ENCODE results near the gene NBAS. TPM values are rescaled to one million over a fixed set of nuclear protein-coding genes. Genes with fewer than 3 reads are reported as not detected.

Gene NBAS
- total RNA-seq, 3 donors from 2014 or later (not counting 1 experiment from before 2014, with no cell fraction given): 27.8 to 34.7 (median 29.2) TPM

GRCh38 chr2:15449556-15450236 lies 111.4 kb downstream of the NBAS start:
- no peak overlapping the region for H3K4me3 ChIP-seq (ENCODE audit: low read length)
- no peak overlapping the region for H3K27ac ChIP-seq (ENCODE audit: low read length)
- DNase-seq: no peak
- no peaks in the 10 kb centered on the region for H3K27me3 Mint-ChIP-seq (ENCODE audit: low read depth in 2 of 2)
- H3K4me1 ChIP-seq (ENCODE audit: control insufficient read depth, insufficient read depth, low read length): no peaks in the 10 kb centered on the region
- no peaks in the 10 kb centered on the region for H3K9me3 ChIP-seq (ENCODE audit: control insufficient read depth, insufficient read depth, low read length)
- no peak overlapping the region for H3K4me3 Mint-ChIP-seq
- H3K27ac Mint-ChIP-seq: peak overlapping the region in 1 of 2 donors; percentile 17
- H3K9me3 Mint-ChIP-seq: peaks cover 0 to 2% of the 10 kb centered on the region in 2 donors
- TF ChIP-seq, protein P1, sequence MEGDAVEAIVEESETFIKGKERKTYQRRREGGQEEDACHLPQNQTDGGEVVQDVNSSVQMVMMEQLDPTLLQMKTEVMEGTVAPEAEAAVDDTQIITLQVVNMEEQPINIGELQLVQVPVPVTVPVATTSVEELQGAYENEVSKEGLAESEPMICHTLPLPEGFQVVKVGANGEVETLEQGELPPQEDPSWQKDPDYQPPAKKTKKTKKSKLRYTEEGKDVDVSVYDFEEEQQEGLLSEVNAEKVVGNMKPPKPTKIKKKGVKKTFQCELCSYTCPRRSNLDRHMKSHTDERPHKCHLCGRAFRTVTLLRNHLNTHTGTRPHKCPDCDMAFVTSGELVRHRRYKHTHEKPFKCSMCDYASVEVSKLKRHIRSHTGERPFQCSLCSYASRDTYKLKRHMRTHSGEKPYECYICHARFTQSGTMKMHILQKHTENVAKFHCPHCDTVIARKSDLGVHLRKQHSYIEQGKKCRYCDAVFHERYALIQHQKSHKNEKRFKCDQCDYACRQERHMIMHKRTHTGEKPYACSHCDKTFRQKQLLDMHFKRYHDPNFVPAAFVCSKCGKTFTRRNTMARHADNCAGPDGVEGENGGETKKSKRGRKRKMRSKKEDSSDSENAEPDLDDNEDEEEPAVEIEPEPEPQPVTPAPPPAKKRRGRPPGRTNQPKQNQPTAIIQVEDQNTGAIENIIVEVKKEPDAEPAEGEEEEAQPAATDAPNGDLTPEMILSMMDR (IDR thresholded peaks at IDR 0.05): no peak
- peaks cover 0 to 5% of the 10 kb centered on the region in 2 donors for H3K4me1 Mint-ChIP-seq
- intact Hi-C loops (cut with micrococcal nuclease): no loop called here
- peaks cover 8% of the 10 kb centered on the region for H3K36me3 ChIP-seq (ENCODE audit: control insufficient read depth, insufficient read depth, low read length)
- H3K27me3 ChIP-seq (ENCODE audit: control insufficient read depth, insufficient read depth, low read length): no peaks in the 10 kb centered on the region
- no peak for ATAC-seq
- WGBS (ENCODE audit: insufficient coverage): 80% methylated on average over 2 of the region's 2 CpGs
- H3K36me3 Mint-ChIP-seq: no peaks in the 10 kb centered on the region

- DNase-seq: no peak
- H3K9me3 Mint-ChIP-seq: peaks cover 0 to 2% of the 10 kb centered on the region in 2 donors
- H3K27ac Mint-ChIP-seq: no peak overlapping the region
- no peak for ATAC-seq
- H3K36me3 Mint-ChIP-seq: no peaks in the 10 kb centered on the region
- intact Hi-C loops (cut with micrococcal nuclease): no loop called here
- WGBS (ENCODE audit: insufficient coverage): over 99% methylated on average over 4 of the region's 5 CpGs
- Histone ChIP-seq H3K36me3 (ENCODE audit: control insufficient read depth, insufficient read depth, low read length) (peaks cover 8% of the 10 kb centered on the region), H3K4me1 (ENCODE audit: control insufficient read depth, insufficient read depth, low read length) (no peaks in the 10 kb centered on the region), H3K27me3 (ENCODE audit: control insufficient read depth, insufficient read depth, low read length) (no peaks in the 10 kb centered on the region), H3K4me3 (ENCODE audit: low read length) (no peak overlapping the region), H3K9me3 (ENCODE audit: control insufficient read depth, insufficient read depth, low read length) (no peaks in the 10 kb centered on the region), H3K27ac (ENCODE audit: low read length) (no peak overlapping the region)
- TF ChIP-seq, protein P1 (IDR thresholded peaks at IDR 0.05): no peak
- H3K27me3 Mint-ChIP-seq (ENCODE audit: low read depth in 2 of 2): no peaks in the 10 kb centered on the region
- H3K4me3 Mint-ChIP-seq: no peak overlapping the region
- peaks cover 0 to 5% of the 10 kb centered on the region in 2 donors for H3K4me1 Mint-ChIP-seq
Measured at GRCh38 chr2:15448250-15448839, 112.8 kb downstream of the NBAS start.

DNA sequence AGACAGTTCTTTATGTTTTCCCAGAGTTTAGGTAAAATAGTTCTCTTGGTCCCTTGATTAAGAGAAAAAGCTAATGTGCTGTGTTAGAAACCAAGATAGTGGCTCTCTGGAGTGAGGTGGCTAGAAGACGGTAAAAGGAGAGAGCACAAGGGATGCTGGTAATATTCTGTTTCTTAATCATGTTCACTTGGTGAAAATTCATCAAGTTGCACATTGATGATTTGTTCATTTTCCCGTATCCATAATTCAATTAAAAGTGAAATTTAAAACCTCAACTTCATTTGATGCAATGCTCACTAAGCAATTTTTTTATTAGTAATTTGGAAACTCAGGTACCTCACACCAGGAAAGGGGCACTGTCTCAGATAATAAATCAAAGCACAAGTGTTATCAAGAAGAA lies 113.8 kb downstream of the NBAS start:
- WGBS (ENCODE audit: insufficient coverage): 100% methylated on average over 2 of the region's 2 CpGs
- Mint-ChIP-seq H3K27me3 (ENCODE audit: low read depth in 2 of 2) (no peaks in the 10 kb centered on the region), H3K9me3 (peaks cover 0 to 2% of the 10 kb centered on the region in 2 donors), H3K4me3 (no peak overlapping the region), H3K27ac (no peak overlapping the region), H3K4me1 (peaks cover 0 to 5% of the 10 kb centered on the region in 2 donors), H3K36me3 (no peaks in the 10 kb centered on the region)
- peaks cover 4% of the 10 kb centered on the region for H3K36me3 ChIP-seq (ENCODE audit: control insufficient read depth, insufficient read depth, low read length)
- no peaks in the 10 kb centered on the region for H3K9me3 ChIP-seq (ENCODE audit: control insufficient read depth, insufficient read depth, low read length)
- H3K27ac ChIP-seq (ENCODE audit: low read length): no peak overlapping the region
- intact Hi-C loops (cut with micrococcal nuclease): no loop called here
- no peak overlapping the region for H3K4me3 ChIP-seq (ENCODE audit: low read length)
- H3K4me1 ChIP-seq (ENCODE audit: control insufficient read depth, insufficient read depth, low read length): no peaks in the 10 kb centered on the region
- H3K27me3 ChIP-seq (ENCODE audit: control insufficient read depth, insufficient read depth, low read length): no peaks in the 10 kb centered on the region
- TF ChIP-seq, protein P1 (IDR thresholded peaks at IDR 0.05): no peak
- DNase-seq: no peak
- no peak for ATAC-seq

All from natural killer cell (primary cell).